SIG-M5 treated with dmso at 0.1 percent for 504 hours (cell line): ENCODE results near the gene EXOSC2.

ENCODE experiments used
- DNase-seq: peaks from one replicate; lab custom pipeline; 2025; ENCODE audit not compliant: unreplicated experiment; lab: John Stamatoyannopoulos, UW

EXOSC2 gene

DNA sequence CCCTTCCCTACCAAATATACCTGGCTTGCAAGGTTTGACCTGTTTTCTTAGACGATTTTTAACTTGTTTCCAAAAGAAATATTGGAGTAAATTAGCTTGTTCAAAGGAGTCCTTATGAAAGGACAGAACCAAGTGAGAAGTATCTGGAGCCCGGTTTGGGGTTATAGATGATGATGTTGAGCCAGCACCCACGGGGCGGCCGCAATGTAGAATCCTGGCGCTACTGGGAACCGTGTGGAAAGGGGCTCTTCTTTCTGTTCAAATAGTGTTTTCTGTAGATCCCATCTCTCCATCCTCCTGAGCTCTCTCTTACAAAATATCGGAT, 517 bp upstream of the EXOSC2 start:
- no peak for DNase-seq

DNA sequence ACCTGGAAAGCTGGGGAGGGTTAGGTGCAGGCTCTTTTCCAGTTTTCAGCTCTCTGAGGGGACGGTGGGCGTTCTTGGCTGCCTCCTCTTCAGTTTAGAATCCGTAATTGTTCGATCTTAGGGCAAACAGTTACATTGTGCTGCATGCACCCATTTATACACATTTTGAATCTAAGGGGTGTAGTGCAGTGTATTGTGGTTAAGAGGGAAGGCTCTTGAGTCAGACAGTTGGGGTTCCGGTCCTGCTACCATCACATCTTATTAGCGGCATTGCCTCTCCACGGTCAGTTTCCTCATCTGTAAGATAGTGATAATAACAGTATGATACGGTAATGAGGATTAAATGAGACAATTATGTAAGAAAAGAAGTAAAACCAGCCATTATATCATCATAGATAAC, 625 bp downstream of the EXOSC2 start:
- DNase-seq = peak; percentile 37

DNA sequence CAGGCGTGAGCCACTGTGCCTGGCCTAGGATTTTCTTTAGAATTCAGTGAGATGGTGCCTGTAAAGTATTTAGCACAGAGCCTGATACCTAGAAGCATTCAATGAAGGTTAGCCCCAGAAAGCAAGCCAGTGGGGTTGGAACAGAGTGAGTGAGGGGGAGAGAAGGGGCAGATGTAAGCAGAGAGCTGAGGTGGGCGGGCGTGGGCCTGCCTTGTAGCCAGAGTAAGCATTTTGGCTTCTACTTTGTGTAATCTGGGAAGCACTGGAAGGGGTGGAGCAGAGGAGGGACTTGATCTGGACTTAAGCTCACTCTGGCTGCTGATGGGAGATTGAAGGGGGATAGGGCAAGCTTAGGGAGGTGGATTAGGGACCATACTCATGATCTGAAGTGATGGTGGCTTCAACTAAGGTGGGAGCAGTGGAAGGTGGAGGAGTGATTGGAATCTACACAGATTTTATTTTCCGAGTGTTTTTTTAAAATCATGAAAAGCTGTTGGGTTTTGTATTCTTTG, 2.6 kb downstream of the EXOSC2 start:
- no peak for DNase-seq

GRCh38 chr9:130696996-130697395, 3.4 kb downstream of the EXOSC2 start:
- no peak for DNase-seq

DNA sequence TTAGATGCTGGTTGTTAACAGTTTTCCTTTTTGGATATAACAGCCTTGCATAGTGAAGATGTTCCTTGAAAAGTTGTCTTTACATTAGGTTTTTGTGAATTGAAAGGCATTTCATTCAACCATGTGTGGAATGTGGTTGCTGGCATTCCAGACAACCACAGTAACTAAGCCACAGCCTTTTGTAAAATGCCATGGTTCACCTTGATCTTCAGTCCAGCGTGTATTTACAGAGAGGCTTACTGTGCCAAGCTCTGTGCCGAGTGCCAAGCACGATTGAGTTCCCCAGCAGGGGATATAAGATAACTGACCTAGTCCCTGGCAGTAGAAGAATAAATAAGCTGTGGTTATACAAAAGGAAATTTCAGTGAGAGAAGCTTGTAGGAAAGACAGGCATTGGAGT, 4.9 kb downstream of the EXOSC2 start:
- DNase-seq = no peak

GRCh38 chr9:130699047-130699446, 5.5 kb downstream of the EXOSC2 start:
- peak; percentile 56 for DNase-seq

DNA sequence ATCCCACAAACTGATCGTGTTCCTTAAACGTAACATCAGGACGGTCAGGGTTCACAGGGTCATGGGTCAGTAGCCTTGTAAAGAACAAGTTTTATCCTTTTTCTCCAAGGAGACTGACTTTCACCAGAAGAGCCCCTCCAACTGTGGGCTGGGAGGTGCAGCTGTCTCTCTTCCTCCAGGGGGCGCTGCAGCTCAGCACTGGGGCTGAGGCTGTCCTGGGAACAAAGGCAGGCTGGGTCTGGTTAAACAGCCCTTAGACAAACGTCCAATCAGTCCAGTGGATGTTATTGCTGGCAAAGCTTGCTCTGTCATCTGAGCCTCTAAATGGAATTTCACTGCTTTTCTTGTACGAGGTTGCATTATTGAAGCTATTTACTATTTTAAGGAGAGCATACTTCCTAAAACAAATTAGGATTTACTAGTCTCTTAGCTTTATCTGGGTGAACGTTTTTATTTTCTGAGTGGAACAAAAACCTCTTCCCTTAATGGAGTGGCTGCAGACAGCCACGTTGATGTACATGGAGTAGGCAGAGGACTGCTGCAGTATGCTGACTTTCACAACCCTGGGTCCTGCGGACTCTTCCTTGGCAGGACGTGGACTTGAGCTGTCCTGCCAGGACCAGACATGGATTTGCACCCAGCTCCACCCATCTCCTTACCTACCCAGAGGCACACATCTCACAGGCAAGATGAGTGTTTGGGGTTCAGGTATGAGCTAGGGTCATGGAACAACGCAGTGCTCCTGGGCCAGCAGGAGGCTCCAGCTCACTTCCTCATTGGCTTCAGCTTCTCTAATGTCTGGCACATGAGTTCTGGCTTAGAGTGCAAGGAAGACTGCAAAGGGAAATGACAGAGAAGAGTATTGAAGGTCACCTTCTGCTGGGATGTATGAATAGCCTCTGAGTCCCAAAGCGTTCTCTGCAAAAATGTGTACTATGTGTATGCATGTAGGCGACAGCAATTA, 7.8 kb downstream of the EXOSC2 start:
- DNase-seq = peak; percentile 56

DNA sequence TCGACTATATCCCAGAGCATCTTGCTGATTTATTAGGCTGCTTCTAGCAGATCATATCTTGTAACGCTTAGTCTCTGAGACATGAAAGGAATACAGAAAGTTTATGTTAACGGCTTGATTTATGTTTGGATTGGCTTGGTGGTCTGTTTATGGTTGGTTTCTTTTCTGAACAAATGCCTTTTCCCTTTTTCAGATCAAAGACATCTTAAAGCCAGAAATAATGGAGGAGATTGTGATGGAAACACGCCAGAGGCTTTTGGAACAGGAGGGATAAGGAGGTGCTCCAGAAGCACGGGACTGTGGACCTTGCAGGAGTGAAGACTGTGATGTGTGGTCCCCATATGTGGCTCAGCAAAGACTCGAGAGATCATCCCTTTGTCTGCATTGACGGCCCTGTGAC, 9.9 kb downstream of the EXOSC2 start:
- no peak for DNase-seq

- peak; percentile 37 for DNase-seq
Observed at GRCh38 chr9:130707225-130707976, 13.8 kb downstream of the EXOSC2 start.

DNA sequence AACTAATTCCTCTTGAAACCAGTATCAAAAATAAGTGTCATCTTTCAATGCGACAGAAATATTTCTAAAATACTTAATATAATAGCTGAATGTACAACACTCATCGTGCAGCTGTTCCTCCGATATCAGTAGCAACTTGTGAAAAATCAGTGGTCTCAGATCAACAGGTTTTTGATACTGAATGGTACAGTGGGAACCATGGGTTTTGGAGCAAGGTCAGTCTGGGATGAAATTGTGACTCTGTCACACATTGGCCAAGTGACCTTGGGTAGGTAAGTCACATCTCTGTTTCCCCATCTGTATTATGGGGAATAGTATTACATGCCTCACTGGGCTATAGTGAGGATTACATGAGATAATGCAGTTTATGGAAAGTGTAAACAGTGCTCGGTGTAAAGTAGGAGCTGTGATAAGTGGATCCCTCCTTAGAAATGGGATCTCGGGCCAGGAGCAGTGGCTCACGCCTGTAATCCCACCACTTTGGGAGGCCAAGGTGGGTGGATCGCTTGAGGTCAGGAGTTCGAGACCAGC, 17.3 kb downstream of the EXOSC2 start:
- DNase-seq = no peak

DNA sequence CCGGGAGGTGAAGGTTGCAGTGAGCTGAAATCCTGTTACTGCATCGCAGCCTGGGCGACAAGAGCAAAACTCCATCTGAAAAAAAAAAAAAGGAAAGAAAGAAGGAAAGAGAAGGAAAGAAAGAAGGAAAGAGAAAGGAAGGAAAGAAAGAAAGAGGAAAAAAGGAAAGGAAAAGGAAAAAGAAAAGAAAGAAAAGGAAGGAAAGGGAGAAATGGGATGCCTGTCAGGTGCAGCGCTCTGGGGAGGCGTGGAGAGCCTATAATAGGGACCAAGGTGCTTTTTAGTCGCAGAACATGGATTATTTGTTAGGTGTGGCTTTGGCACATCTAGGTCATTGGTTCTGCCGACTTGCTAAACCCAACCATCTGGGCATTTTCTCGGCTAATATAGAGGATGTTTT, 17.9 kb downstream of the EXOSC2 start:
- DNase-seq = no peak

DNA sequence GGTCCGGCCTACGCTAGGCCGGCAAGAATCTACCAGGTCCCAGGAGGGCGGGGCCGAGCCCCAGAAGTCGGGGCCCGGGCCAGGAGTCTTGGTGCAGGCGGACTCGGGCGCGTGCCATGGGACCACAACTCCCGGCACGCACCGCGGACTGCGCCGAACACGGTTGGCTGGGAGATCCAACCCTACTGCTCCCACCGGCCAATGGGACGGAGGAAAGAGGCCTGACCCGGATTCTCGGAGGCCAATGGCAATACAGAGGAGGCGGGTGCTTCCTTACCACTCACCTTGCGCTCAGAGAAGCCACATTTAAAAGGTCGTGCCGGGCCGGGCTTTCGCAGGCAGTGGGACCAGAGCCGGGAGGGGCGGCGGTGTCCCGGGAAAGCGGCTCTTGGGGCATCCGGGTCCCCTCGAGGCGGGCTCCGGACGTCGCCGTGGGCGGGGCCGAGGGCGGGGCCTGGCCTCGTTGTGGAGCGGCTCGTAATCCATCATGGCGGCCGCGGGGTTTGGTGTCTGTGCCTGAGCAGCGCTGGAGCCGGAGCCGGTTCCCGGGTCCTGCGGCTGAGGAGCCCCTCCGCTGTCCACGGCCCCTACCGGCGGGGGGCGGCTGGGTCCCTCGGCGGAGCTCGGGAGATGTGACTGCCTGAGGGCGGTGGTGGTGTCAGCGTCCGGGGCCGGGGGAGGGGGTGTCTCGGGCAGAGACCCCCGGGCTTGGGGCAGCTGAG, 19.1 kb downstream of the EXOSC2 start:
- DNase-seq = peak; percentile 96

- DNase-seq = no peak
Observed at GRCh38 chr9:130713286-130713960, 19.8 kb downstream of the EXOSC2 start.

GRCh38 chr9:130714586-130715110, 21.1 kb downstream of the EXOSC2 start:
- no peak for DNase-seq

GRCh38 chr9:130715270-130715669, 21.7 kb downstream of the EXOSC2 start:
- no peak for DNase-seq

GRCh38 chr9:130718562-130718961, 25.0 kb downstream of the EXOSC2 start:
- DNase-seq = no peak

DNA sequence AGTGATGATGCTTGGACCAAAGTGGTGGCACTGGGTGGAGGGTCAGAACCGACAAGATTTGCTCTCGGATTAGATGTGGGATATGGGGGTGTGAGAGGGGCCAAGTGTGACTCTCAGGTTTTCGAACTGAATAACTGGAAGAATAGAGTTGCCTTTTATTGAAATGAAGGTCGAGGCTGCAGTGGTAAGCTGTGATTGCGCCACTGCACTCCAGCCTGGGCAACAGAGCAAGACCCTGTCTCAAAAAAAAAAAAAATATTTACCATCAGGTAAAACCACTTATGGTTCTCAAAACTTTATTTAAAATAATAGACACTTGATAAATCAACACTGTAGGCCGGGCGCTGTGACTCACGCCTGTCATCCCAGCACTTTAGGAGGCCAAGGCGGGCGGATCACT, 27.2 kb downstream of the EXOSC2 start:
- DNase-seq = no peak

DNA sequence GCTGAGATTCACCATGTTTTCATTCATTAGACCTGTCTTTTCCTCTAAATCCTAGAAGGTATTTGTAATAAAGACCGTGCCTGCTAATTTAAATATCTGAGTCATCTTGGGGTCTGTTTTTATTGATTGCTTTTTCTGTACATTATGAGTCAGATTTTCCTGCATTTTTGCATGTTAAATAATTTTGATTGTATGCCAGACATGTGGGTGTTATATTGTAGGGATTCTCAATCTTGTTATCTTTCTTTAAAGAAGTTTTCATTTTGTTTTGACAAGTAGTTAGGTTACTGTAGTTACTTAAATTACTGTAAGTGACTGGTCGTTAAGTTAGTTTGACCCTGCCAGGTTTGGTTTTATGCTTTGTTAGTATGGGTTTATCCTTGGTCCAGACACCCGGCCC, 35.1 kb downstream of the EXOSC2 start:
- no peak for DNase-seq

DNA sequence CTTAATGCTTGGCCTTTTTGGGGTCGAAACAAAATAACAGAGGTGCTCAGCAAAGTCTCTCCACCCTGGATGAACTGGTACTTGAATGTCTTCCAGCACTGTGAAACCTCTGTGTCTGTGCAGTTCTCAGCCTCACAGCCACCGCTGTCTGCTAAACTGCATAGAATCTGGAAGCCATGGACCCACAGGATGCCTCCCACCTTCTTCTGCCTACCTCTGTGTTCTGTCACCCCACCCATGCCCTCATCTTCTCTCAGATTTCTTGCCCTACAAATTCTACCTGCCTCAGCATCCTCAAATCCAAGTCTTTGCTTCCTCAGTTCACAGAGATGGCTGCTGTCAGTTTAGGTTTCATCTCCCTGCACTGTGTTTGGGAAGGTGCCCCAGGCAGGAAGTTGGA, 35.6 kb downstream of the EXOSC2 start:
- no peak for DNase-seq

- DNase-seq = no peak
Observed at GRCh38 chr9:130731355-130731754, 37.8 kb downstream of the EXOSC2 start.
